Measurements from ENCODE around the gene MAP1LC3B. TPM values are rescaled to one million over a fixed set of nuclear protein-coding genes. Genes with fewer than 3 reads are reported as not detected.

MAP1LC3B gene
- total RNA-seq, 2 experiments from 2014 or later: 50.5 to 55.4 TPM

DNA sequence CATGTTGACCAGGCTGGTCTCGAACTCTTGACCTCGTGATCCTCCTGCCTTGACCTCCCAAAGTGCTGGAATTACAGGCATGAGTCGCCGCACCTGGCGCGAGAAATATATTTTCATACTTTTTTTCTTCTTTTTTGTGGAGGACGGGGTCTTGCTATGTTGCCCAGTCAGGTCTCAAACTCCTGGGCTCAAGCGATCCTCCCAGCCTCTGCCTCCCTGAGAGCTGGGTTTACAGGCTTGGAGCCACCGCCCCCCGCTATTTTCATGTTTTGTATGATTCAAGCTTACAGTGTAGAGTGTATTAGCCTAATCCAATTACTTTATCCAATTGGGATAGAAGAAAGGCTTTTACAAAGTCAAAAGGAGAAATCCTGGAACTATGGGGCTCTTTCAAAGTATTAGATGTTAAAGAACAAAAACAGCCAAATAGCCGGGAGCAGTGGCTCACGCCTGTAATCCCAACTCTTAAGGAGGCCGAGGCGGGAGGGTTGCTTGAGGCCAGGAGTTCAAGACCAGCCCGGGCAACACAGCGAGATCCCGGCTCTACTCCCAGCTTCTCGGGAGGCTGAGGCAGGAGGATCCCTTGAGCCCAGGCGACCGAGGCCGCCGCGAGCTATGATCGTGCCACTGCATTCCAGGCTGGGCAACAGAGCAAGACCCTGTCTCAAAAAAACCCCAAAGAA lies 1.4 kb upstream of the MAP1LC3B start:
- DNase-seq: no peak
- H3K36me3 Mint-ChIP-seq (ENCODE audit: low read depth): peaks cover 19% of the 10 kb centered on the region
- H3K27me3 Mint-ChIP-seq: no peaks in the 10 kb centered on the region
- ChIA-PET POLR2A (interaction anchor here (0.6 kb wide), 1 partner anchor 1213 kb away, joined by 4 read pairs; no protein-coding TSS in a partner anchor), CTCF (no interaction called here)
- peak overlapping the region; percentile 83 for H3K4me3 Mint-ChIP-seq
- peak overlapping the region; percentile 97 for H3K27ac Mint-ChIP-seq
- H3K9me3 Mint-ChIP-seq: no peaks in the 10 kb centered on the region
- H3K4me1 Mint-ChIP-seq: peaks cover 64% of the 10 kb centered on the region

DNA sequence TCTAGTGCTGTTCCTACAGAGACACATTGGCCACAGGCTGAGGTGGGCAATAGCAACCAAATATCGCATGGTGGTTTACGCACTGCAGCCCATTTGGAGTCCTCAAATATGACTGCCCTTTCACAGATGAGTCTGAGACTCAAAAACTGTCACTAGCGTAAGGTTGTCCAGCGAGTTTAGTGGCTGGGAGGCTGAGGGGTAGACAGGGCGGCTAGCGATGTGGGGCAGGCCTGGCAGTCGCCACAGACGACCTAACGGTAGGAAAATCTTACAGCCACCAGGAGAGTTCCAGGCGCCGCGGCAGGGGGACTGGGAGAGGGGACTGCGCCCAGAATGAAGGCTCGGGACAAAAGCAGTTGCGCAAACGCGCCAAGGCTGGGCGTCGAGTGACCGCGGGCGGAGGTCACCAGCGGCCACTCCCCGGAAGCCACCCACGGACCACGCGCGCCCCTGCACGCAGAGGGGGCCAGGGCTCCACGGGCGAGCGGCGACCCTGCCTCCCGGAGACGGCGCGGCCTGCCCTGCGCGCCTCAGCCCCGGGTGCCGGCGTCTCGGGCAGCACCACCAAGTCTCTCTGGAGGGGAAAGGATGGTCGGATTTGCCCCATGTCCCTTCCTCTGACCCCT lies 699 bp upstream of the MAP1LC3B start:
- Mint-ChIP-seq H3K4me1 (peaks cover 61% of the 10 kb centered on the region), H3K27me3 (no peaks in the 10 kb centered on the region), H3K36me3 (ENCODE audit: low read depth) (peaks cover 19% of the 10 kb centered on the region), H3K4me3 (peak overlapping the region; percentile 83), H3K9me3 (no peaks in the 10 kb centered on the region), H3K27ac (peak overlapping the region; percentile 97)
- no peak for DNase-seq
- ChIA-PET POLR2A (interaction anchor here (0.6 kb wide), 1 partner anchor 1212 kb away, joined by 4 read pairs; no protein-coding TSS in a partner anchor), CTCF (no interaction called here)

DNA sequence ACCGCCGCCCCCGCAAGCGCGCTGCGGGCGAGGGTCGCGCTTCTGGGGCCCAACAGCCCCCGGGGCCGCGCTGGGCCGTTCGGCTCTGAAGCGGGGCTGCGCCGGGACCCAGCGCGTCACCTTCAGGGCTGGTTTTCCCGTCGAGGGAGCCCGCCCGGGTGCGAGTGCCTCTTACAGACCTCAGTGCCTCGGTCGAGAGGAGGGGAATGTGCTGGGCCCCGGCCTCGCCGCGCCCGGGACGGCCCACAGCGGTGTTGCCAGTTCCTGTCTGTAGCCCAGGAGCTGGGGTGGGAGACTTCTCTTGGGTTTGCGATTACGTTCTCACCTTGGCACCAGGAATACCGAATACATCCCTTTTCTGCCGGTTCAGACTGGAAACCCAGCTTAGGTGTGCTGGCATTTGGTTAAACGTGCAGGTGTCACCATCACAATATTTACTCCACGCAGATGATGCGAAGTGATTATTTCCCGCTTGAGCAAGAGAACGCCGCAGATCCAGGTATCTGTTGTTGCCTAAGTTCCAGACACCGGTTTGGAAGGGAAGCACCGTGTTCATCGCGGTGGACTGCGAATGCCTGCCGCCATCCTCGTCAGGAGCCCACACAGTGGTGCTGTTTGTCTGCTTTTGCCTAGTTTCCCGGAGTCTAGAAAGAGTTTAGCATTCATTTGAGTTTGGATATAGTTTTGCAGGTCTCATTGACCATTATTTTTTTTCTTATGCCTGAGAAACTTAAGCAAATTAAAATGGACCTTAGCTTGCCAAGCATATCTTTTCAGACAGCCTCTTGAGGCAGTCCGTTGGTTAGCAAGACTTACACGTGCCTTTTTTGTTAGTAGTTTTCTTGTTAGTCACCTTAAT lies 914 bp downstream of the MAP1LC3B start:
- ChIA-PET CTCF (interaction anchor here (1.6 to 2.7 kb wide), 4 partner anchors 9 to 76 kb away, joined by 4 to 21 read pairs (median 4); partner anchors contain the start of genes C16orf95 and FBXO31), POLR2A (no interaction called here)
- H3K36me3 Mint-ChIP-seq (ENCODE audit: low read depth): peaks cover 13% of the 10 kb centered on the region
- H3K27ac Mint-ChIP-seq: peak overlapping the region; percentile 95
- H3K27me3 Mint-ChIP-seq: no peaks in the 10 kb centered on the region
- DNase-seq: peak; percentile 49
- peaks cover 51% of the 10 kb centered on the region for H3K4me1 Mint-ChIP-seq
- no peaks in the 10 kb centered on the region for H3K9me3 Mint-ChIP-seq
- peak overlapping the region; percentile 91 for H3K4me3 Mint-ChIP-seq

DNA sequence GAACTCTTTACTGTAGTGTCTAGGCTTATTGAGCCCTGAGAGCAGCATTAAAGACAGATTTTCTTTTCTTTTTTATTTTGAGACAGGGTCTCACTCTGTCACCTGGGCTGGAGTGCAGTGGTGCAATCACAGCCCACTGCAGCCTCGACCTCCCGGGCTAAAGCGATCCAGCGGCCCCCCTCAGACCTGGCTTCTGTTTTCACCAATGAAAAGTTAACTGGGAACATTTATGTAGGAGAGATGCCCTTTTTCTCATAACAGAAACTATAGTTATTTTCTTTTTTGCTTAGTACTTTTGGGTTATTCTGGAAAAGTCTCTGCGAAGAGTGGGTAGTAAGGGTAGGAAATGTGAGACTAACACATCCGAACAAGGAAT lies 1.5 kb downstream of the MAP1LC3B start:
- peaks cover 44% of the 10 kb centered on the region for H3K4me1 Mint-ChIP-seq
- no peak for DNase-seq
- POLR2A ChIA-PET: no interaction called here
- peaks cover 13% of the 10 kb centered on the region for H3K36me3 Mint-ChIP-seq (ENCODE audit: low read depth)
- CTCF ChIA-PET: interaction anchor here (1.0 to 2.7 kb wide), 6 partner anchors 10 to 242 kb away, joined by 3 to 21 read pairs (median 4); partner anchors contain the start of genes C16orf95 and FBXO31
- no peaks in the 10 kb centered on the region for H3K9me3 Mint-ChIP-seq
- H3K27me3 Mint-ChIP-seq: no peaks in the 10 kb centered on the region
- H3K27ac Mint-ChIP-seq: peak overlapping the region; percentile 95
- H3K4me3 Mint-ChIP-seq: peak overlapping the region; percentile 91

DNA sequence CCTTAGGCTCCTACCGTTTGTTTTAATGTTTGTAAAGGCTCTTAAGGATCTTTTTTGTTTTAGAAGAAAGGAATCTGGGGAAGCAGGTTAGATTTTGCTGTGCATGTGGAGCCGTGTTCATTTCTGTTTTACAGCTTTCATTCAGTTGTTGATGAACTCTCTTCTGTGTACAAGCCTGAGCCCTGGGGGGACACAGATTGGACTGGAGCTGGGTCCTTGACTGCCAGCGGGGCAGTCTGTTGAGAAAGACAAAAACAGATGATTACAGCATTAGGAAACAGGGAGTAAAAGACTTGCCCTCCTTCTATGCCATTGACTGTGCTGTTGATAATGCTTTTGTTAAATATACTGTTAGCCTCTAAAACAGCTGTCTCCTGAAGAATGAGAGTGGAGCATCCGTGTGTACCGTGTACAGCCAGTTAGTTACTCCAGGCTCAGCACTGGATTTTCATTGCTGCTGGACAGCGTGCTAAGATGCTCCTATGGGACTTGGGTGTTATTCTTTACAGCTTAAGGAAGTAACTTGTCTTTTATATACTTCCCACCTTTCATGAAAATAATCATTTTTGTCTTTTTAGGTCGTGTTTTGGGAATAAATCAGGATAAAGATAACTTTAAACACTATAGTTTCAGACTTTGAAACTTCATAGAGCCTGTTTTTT lies 3.2 kb downstream of the MAP1LC3B start:
- Mint-ChIP-seq H3K27me3 (no peaks in the 10 kb centered on the region), H3K9me3 (no peaks in the 10 kb centered on the region), H3K4me3 (no peak overlapping the region), H3K36me3 (ENCODE audit: low read depth) (peaks cover 20% of the 10 kb centered on the region), H3K27ac (no peak overlapping the region), H3K4me1 (peaks cover 36% of the 10 kb centered on the region)
- POLR2A ChIA-PET: no interaction called here
- DNase-seq: no peak
- CTCF ChIA-PET: interaction anchor here (0.6 to 2.7 kb wide), 8 partner anchors 9 to 385 kb away, joined by 3 to 21 read pairs (median 4); partner anchors contain the start of gene FBXO31

DNA sequence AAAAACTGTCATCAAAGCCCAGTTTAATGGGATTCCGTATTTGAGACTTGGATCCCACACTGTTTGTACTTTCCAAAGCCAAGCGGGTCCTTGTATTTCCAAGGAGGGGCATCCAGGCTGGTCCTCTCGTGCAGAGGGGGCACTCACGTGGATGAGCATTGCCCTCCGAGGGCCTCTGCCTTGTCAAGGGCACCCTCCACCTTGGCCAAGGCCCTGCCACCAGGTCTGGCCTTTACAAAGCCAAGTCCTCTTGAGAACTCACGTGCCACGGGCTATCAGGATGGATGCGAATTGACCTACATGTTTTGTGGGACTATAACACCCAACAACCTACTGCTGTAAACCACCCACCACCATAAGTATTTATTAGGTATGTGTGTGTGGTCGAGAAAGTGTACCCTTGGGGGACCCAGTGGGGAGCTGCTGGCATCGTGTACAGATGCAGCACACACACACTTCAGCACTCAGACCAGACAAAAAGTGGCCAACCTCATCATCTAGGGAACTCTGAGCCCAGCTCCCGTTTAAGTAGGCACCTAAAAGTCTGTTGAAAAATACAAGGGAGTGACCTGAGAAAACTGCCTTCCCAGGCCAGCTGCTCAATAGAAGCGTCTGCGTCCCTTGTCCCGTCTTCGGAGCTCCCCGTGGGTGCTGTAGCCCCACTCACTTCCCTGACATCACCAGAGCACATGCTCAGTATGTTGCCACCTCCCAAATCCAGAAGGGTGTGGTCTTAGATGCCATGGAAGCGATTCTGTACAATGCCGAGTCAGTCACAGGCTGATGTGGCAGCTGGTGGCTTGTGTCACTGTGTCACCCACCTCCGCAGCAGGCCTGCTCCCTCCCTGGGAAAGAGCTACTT lies 12.9 kb downstream of the MAP1LC3B start:
- peaks cover 25% of the 10 kb centered on the region for H3K36me3 Mint-ChIP-seq (ENCODE audit: low read depth)
- H3K4me1 Mint-ChIP-seq: peaks cover 2% of the 10 kb centered on the region
- no peaks in the 10 kb centered on the region for H3K9me3 Mint-ChIP-seq
- no peak overlapping the region for H3K4me3 Mint-ChIP-seq
- ChIA-PET CTCF (interaction anchor here (0.6 to 1.2 kb wide), 2 partner anchors 11 to 114 kb away, joined by 3 read pairs; no protein-coding TSS in a partner anchor), POLR2A (no interaction called here)
- H3K27ac Mint-ChIP-seq: no peak overlapping the region
- no peak for DNase-seq
- no peaks in the 10 kb centered on the region for H3K27me3 Mint-ChIP-seq

DNA sequence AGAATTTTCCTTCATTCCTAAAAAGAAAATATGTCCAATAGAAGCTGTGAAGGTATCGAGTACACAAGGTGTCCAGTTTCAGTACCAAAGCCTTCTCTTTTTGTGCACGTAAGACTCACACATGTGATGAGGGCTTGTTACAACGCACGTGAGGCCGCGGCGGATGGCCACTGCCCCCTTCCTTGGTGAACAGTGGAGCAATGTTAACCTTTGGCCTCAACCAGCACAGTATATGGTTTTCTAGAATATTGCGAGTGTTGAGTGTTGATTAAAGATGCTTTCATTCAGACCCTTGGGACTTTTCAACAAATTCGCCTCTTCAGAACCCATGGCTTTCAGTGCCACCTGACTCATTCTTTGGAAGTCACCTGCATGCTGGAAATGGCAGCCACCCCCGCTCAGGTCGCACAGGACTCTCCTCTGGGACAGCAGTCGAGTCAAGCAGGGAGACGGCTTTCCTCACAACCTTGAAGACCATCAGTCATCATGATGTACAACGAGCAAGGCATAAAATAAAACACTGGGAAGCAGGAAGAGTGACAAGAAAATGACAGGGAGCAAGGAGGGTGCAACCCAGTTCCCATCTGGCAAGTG lies 14.5 kb downstream of the MAP1LC3B start:
- peaks cover 19% of the 10 kb centered on the region for H3K36me3 Mint-ChIP-seq (ENCODE audit: low read depth)

DNA sequence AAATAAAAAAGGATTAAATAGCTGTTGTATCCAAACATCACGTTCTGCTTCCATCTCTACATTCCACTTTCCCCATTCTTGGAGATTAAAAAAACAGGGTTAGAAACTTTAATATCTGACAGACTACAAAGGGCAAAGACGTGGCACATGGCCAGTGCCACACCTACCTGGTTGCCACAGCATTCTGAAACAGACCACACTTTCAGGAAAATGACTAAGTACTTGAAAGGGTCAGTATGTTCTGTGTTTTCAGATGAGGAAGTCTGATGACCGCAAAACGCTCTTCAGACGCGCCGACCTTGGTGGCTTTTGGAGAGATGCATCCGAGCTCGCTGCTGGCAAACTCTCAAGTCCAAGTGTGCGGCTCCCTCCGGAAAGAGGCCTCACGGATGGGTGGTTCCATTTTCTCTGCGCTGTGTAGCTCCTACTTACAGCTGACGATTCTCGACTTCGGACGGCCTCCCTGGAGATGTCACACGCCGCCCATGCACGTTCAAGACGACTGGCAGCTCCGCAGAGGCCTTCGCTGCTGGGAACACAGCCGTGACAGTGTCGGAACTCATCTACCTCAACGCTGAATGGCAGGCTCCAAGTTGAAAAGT lies 15.5 kb downstream of the MAP1LC3B start:
- POLR2A ChIA-PET: no interaction called here
- H3K27me3 Mint-ChIP-seq: no peaks in the 10 kb centered on the region
- no peak for DNase-seq
- CTCF ChIA-PET: interaction anchor here (1.3 kb wide), 1 partner anchor 9 kb away, joined by 3 read pairs; no protein-coding TSS in a partner anchor
- no peak overlapping the region for H3K4me3 Mint-ChIP-seq
- H3K4me1 Mint-ChIP-seq: peaks cover 2% of the 10 kb centered on the region
- H3K27ac Mint-ChIP-seq: no peak overlapping the region
- no peaks in the 10 kb centered on the region for H3K9me3 Mint-ChIP-seq
- H3K36me3 Mint-ChIP-seq (ENCODE audit: low read depth): peaks cover 17% of the 10 kb centered on the region

More for the DNA sequence above, 14.5 kb downstream of the MAP1LC3B start:
- peaks cover 2% of the 10 kb centered on the region for H3K4me1 Mint-ChIP-seq
- H3K9me3 Mint-ChIP-seq: no peaks in the 10 kb centered on the region
- H3K27me3 Mint-ChIP-seq: no peaks in the 10 kb centered on the region
- H3K27ac Mint-ChIP-seq: no peak overlapping the region
- POLR2A ChIA-PET: no interaction called here
- no peak overlapping the region for H3K4me3 Mint-ChIP-seq
- no peak for DNase-seq
- CTCF ChIA-PET: no interaction called here

DNA sequence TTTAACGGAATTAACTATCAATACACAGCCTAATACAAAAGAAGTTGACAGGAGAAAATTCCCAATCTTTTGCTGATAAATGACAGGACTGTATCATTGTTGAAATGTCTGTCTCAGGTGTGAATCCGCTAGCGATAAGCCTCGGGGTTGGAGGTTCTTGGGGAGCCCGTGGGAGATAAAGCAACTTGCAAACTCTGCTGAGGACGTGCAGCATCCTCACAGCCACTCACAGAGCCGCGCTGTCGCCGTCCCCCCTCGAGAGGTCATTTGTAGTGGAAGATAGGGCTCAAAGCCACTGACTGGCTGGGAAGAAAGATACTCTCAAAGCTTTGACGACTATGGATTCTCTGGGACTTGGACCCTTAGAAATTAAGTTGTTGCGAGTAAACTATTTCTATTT lies 17.0 kb downstream of the MAP1LC3B start:
- no peak overlapping the region for H3K4me3 Mint-ChIP-seq
- no peak for DNase-seq
- H3K4me1 Mint-ChIP-seq: peaks cover 2% of the 10 kb centered on the region
- no peaks in the 10 kb centered on the region for H3K9me3 Mint-ChIP-seq
- H3K27ac Mint-ChIP-seq: no peak overlapping the region
- CTCF ChIA-PET: no interaction called here
- H3K36me3 Mint-ChIP-seq (ENCODE audit: low read depth): peaks cover 8% of the 10 kb centered on the region
- H3K27me3 Mint-ChIP-seq: no peaks in the 10 kb centered on the region
- POLR2A ChIA-PET: no interaction called here

DNA sequence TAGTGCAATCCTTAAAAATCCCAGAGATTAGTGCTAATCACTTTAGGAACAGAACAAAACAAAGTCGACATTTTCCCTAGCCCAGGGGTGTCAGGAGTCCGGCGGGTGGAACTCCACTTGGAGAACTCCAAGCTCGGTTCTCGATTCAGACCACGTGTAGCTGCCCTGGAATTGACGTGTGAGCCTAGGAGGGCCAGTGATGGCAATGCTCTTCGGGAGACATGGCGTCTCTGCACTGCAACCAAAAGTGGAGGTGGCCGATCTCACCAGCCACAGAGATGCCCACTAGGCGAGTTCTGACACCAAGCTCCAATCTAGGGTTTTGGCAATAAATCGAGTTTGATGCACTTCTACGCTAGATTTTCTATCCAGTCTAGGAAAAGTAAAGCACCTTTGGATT lies 17.6 kb downstream of the MAP1LC3B start:
- no peaks in the 10 kb centered on the region for H3K9me3 Mint-ChIP-seq
- no peak overlapping the region for H3K4me3 Mint-ChIP-seq
- CTCF ChIA-PET: interaction anchor here (0.6 kb wide), 1 partner anchor 51 kb away, joined by 4 read pairs; no protein-coding TSS in a partner anchor
- H3K4me1 Mint-ChIP-seq: peaks cover 2% of the 10 kb centered on the region
- DNase-seq: no peak
- H3K36me3 Mint-ChIP-seq (ENCODE audit: low read depth): peaks cover 8% of the 10 kb centered on the region
- POLR2A ChIA-PET: no interaction called here
- H3K27ac Mint-ChIP-seq: no peak overlapping the region
- no peaks in the 10 kb centered on the region for H3K27me3 Mint-ChIP-seq

DNA sequence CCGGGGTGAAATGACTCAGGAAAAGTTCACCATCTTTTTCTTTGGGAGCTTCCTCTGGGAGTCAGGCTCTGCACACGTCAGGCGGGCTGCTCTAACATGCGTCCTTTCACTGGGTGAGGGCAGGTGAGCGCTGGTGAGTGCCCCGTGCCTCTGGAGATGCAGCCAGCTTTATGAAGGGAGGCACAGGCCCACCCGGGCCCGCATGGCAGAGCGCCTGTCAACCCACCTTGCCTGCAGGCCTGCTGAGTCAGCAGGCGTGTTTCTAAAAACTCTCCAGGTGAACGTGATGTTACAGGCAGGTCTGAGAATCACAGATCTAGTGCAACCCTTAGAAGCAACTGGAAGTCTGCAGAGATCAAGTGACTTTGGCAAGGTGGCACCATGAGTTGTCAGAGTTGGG lies 18.4 kb downstream of the MAP1LC3B start:
- Mint-ChIP-seq H3K4me3 (no peak overlapping the region), H3K27ac (no peak overlapping the region), H3K36me3 (ENCODE audit: low read depth) (peaks cover 4% of the 10 kb centered on the region), H3K4me1 (peaks cover 2% of the 10 kb centered on the region), H3K27me3 (no peaks in the 10 kb centered on the region), H3K9me3 (no peaks in the 10 kb centered on the region)
- POLR2A ChIA-PET: no interaction called here
- no peak for DNase-seq
- CTCF ChIA-PET: interaction anchor here (0.6 kb wide), 1 partner anchor 14 kb away, joined by 3 read pairs; no protein-coding TSS in a partner anchor
